Measurements from ENCODE around the gene ASB18. TPM values are rescaled to one million over a fixed set of nuclear protein-coding genes. Genes with fewer than 3 reads are reported as not detected.

The ASB18 gene
- total and polyA plus RNA-seq, 8 donors: not detected

DNA sequence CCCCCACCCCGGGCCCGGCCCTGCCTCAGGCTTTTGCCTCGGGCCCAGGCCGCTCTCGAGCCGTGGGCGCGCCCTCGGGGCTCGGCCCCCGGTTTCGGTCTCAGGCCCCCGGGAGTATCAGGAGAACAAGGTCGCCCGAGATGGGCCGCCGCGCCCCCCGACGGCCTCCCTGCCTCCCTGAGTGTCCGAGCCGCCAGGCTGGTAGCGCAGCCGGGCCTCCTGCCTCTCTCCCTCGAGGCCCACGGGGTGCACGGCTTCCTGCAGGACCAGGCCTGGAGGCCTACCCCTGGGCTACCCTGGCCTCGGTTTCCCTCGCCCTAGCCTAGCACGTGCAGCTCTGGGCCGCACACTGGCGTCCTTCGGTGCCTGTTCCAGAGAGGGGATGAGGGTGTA lies 104.4 kb downstream of the ASB18 start:
- no peak for DNase-seq
- Histone ChIP-seq H3K27me3 (peaks cover 42 to 92% (median 66%) of the 10 kb centered on the region in 3 donors), H3K36me3 (no peaks in the 10 kb centered on the region), H3K4me3 (no peak overlapping the region), H3K27ac (no peak overlapping the region), H3K9me3 (no peaks in the 10 kb centered on the region), H3K4me1 (peaks cover 14 to 29% (median 22%) of the 10 kb centered on the region in 4 donors)
- TF ChIP-seq CTCF (IDR thresholded peaks at IDR 0.05): no peak
- TF ChIP-seq POLR2A (IDR thresholded peaks at IDR 0.05): no peak
- no peak for TF ChIP-seq POLR2AphosphoS5 (IDR thresholded peaks at IDR 0.05)
- TF ChIP-seq EP300 (IDR thresholded peaks at IDR 0.05): no peak
- WGBS, 5 donors: 10 to 20% (median 11%) methylated on average over 13 to 33 of the region's 33 CpGs
- intact Hi-C loops (cut with DNase I; ENCODE audit: low total_unique reads): no loop called here

DNA sequence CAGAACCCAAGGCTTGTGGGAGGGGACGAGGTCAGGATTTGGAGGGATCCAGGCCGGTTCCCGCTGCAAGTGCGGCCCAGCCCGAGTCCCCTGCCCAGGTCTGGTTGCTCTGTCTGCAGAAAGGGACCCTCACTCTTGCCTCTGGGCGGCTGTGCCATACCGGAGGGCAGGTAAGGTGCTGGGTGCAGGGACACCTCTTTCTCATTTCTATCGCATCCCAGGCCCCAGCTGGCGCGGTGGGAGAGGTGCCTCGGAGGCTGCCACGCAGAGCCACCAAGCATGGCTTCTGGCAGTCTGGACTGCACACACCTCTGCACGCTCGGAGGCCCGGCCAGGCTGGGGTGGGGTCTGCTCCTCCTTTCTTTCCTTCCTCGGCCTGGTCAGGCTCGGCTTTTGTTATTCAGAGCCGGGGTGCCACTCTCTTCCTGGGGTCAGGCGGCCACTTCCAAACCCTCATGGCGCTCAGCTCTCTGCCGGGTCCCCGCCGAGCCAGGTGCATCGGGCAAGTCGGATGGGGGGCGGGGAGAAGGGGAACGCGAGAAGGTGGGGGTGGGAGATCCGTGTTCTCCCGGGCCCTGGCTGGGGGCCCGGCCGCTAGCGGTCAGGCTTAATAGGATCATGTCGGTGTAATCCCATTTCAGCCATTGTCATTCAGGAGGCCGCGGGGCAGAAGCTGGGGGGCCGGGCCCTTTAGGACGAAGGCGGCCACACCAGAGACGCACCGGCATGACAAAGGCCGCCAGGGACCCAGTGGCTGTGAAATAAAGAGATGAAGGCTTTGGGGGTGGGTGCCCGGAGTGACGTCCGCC lies 105.0 kb downstream of the ASB18 start:
- Histone ChIP-seq H3K9me3 (no peaks in the 10 kb centered on the region), H3K27me3 (peaks cover 36 to 86% (median 60%) of the 10 kb centered on the region in 3 donors), H3K36me3 (no peaks in the 10 kb centered on the region), H3K4me1 (peaks cover 8 to 23% (median 16%) of the 10 kb centered on the region in 4 donors), H3K27ac (no peak overlapping the region), H3K4me3 (no peak overlapping the region)
- 13 to 38% (median 17%) methylated on average over 20 to 45 of the region's 45 CpGs for WGBS, 5 donors
- intact Hi-C loops (cut with DNase I; ENCODE audit: low total_unique reads): no loop called here
- TF ChIP-seq CTCF (IDR thresholded peaks at IDR 0.05): no peak
- no peak for TF ChIP-seq POLR2A (IDR thresholded peaks at IDR 0.05)
- no peak for TF ChIP-seq POLR2AphosphoS5 (IDR thresholded peaks at IDR 0.05)
- no peak for TF ChIP-seq EP300 (IDR thresholded peaks at IDR 0.05)
- DNase-seq: no peak

DNA sequence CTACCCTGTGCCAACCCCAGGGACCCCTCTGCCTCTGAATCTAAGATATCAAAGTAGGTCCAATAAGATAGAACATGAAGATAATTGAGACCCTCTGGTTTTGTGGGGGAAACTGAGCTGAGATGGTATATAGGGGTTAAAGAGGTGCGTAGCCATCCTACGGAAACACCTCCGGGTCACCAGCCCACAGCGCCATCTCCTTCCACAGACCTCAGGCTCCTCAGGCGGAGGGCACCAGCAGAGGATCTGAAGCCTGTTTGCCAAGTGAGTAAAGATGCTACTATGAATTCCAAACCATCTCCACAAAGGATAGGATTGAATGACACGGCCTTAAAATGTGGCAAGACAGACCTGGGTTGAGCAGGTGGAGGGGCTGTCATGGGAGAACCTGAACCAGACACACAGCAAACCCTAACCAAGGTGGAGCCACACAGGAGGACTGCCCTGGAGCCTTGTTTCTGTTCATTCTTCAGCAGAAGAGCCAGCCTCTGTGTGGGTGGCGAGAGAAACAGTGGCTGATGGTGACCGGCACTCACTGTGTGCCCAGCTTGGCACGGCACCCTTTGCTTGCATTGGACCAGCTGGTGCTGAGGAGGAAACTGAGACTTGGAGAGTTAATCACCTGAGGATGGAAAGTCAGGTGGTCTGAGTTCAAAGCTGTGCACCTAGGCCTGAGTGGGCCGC lies 106.2 kb downstream of the ASB18 start:
- 83 to 86% (median 85%) methylated on average over 10 of the region's 10 CpGs for WGBS, 5 donors
- DNase-seq: no peak
- Histone ChIP-seq H3K9me3 (peaks cover 4 to 7% (median 5%) of the 10 kb centered on the region in 4 donors), H3K36me3 (no peaks in the 10 kb centered on the region), H3K27ac (no peak overlapping the region), H3K4me1 (peaks cover 0 to 11% (median 4%) of the 10 kb centered on the region in 4 donors), H3K4me3 (no peak overlapping the region), H3K27me3 (peaks cover 25 to 74% (median 48%) of the 10 kb centered on the region in 3 donors)
- intact Hi-C loops (cut with DNase I; ENCODE audit: low total_unique reads): no loop called here
- TF ChIP-seq POLR2A (IDR thresholded peaks at IDR 0.05) (no peak), CTCF (IDR thresholded peaks at IDR 0.05) (no peak), POLR2AphosphoS5 (IDR thresholded peaks at IDR 0.05) (no peak), EP300 (IDR thresholded peaks at IDR 0.05) (no peak)

- no peak overlapping the region for H3K27ac ChIP-seq
- no peaks in the 10 kb centered on the region for H3K36me3 ChIP-seq
- peaks cover 9 to 13% (median 11%) of the 10 kb centered on the region in 4 donors for H3K9me3 ChIP-seq
- H3K27me3 ChIP-seq: peaks cover 25 to 68% (median 42%) of the 10 kb centered on the region in 3 donors
- TF ChIP-seq POLR2A (IDR thresholded peaks at IDR 0.05) (no peak), CTCF (IDR thresholded peaks at IDR 0.05) (no peak), POLR2AphosphoS5 (IDR thresholded peaks at IDR 0.05) (no peak), EP300 (IDR thresholded peaks at IDR 0.05) (no peak)
- intact Hi-C loops (cut with DNase I; ENCODE audit: low total_unique reads): no loop called here
- H3K4me1 ChIP-seq: peaks cover 0 to 10% (median 4%) of the 10 kb centered on the region in 4 donors
- no peak overlapping the region for H3K4me3 ChIP-seq
- WGBS, 5 donors: 87 to 90% (median 89%) methylated on average over 6 of the region's 6 CpGs
- no peak for DNase-seq
These were observed 106.8 kb downstream of the ASB18 start for GRCh38 chr2:236157366-236157765.

All from stomach (tissue), 9 donors.